Peyer's patch (tissue), 4 donors: ENCODE results near the gene GHRHR. TPM values are rescaled to one million over a fixed set of nuclear protein-coding genes. Genes with fewer than 3 reads are reported as not detected.

Source experiments
- DNase-seq, 3 donors: peaks; one replicate each; pipeline ENCODE4 v3.0.0-alpha.2; 2017 to 2019
- H3K27ac ChIP-seq, 4 donors: fragments of 200-600 bp; sonication (generic); one replicate each; pipeline ENCODE4 v1.5.1; 2016 to 2019
- H3K27me3 ChIP-seq, 2 donors: fragments of 200-600 bp; sonication (generic); one replicate each; pipeline ENCODE4 v1.5.1; 2019
- H3K36me3 ChIP-seq, 3 donors: fragments of 200-600 bp; sonication (generic); one replicate each; pipeline ENCODE4 v1.5.1; 2016 to 2019
- H3K4me1 ChIP-seq, 4 donors: fragments of 200-600 bp; sonication (generic); one replicate each; pipeline ENCODE4 v1.5.1; 2016 to 2019
- H3K4me3 ChIP-seq, 4 donors: fragments of 200-600 bp; sonication (generic); 1 replicate in 3 of 4; 2 replicates in 1 of 4; pipeline ENCODE4 v1.5.1; 2016 to 2019; ENCODE audit warnings: mild to moderate bottlenecking in 1 of 4
- H3K9me3 ChIP-seq, 4 donors: fragments of 200-600 bp; sonication (generic); one replicate each; pipeline ENCODE4 v1.5.1; 2016 to 2019; ENCODE audit warnings: mild to moderate bottlenecking in 1 of 4
- POLR2A ChIP-seq, 2 donors: fragments of 450-650 bp; IDR thresholded peaks; one replicate each; pipeline ENCODE4 v1.5.1; 2017; ENCODE audit warnings: antibody characterized with exemption in 2 of 2, mild to moderate bottlenecking in 2 of 2, moderate library complexity in 2 of 2
- total RNA-seq, 4 donors: library from RNA; depleted of rRNA; stranded (reverse); fragments of >200 nt; gene quantifications; one replicate each; pipeline ENCODE4 v1.1.0, GENCODE V29; 2016
- TF ChIP-seq, protein P1 (sequence below), 6 experiments: fragments of 450-650 bp in 4 of 6; fragments of 200-600 bp in 2 of 6; sonication (generic) in 1 of 6; IDR thresholded peaks; one replicate each; pipeline ENCODE4 v1.5.1; 2017 to 2019; ENCODE audit warnings: antibody characterized with exemption in 6 of 6, mild to moderate bottlenecking in 3 of 6, moderate library complexity in 1 of 6

Gene GHRHR
- total RNA-seq, 4 donors from 2014 or later, result not detected

DNA sequence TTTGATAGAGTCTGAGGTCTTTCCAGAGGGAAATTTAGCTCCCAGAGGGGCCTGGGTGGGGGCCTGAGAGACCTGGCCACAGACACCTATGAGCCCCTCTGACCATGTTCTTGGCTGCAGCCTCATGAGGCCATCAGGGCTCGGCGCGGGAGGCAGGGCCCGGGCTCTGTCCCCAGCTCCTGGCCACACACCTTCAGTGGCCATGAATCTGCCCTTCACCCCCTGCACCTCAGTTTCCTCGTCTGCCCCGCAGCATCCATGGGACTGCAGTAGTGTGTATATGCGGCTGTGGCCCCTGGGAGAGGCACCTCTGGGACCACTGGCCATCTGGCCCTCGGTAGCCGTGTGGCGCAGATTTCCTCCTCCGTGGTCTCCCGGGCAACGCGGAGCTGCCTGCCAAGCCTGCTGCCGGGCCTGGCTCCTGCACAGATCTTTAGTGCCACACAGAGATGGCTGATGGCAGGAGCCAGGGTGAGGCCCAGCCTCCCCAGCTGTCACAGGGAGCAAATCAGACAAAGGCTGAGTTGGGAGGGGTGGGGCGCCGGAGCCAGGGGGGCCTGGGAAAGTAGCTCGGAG, 64.8 kb downstream of the GHRHR start:
- Histone ChIP-seq H3K4me1 (no peaks in the 10 kb centered on the region), H3K27ac (no peak overlapping the region), H3K9me3 (no peaks in the 10 kb centered on the region), H3K36me3 (no peaks in the 10 kb centered on the region), H3K27me3 (no peaks in the 10 kb centered on the region), H3K4me3 (no peak overlapping the region)
- TF ChIP-seq POLR2A (IDR thresholded peaks at IDR 0.05), result no peak
- TF ChIP-seq, protein P1, sequence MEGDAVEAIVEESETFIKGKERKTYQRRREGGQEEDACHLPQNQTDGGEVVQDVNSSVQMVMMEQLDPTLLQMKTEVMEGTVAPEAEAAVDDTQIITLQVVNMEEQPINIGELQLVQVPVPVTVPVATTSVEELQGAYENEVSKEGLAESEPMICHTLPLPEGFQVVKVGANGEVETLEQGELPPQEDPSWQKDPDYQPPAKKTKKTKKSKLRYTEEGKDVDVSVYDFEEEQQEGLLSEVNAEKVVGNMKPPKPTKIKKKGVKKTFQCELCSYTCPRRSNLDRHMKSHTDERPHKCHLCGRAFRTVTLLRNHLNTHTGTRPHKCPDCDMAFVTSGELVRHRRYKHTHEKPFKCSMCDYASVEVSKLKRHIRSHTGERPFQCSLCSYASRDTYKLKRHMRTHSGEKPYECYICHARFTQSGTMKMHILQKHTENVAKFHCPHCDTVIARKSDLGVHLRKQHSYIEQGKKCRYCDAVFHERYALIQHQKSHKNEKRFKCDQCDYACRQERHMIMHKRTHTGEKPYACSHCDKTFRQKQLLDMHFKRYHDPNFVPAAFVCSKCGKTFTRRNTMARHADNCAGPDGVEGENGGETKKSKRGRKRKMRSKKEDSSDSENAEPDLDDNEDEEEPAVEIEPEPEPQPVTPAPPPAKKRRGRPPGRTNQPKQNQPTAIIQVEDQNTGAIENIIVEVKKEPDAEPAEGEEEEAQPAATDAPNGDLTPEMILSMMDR (IDR thresholded peaks at IDR 0.05), result no peak
- DNase-seq, result no peak

Other genes starting within 250 kb of the GHRHR start
- gene INMT, start 211.8 kb upstream of the GHRHR start, total RNA-seq, result 10 to 100 TPM in 1 of 4 donors, 1 to 10 TPM in 3; 3.1 to 24.8 (median 4.8) TPM
- 10 to 100 TPM in 1 of 4 donors, 1 to 10 TPM in 3; 3.9 to 19.8 (median 6.8) TPM for gene MINDY4, start 192.5 kb upstream of the GHRHR start, total RNA-seq
- 10 to 100 TPM; 12.4 to 86.5 (median 71.5) TPM for gene AQP1, start 52.1 kb upstream of the GHRHR start, total RNA-seq
- gene ADCYAP1R1, start 88.4 kb downstream of the GHRHR start, total RNA-seq, result 1 to 10 TPM in 1 of 4 donors, under 1 TPM in 3; 0.27 to 1.4 (median 0.59) TPM